Kidney (tissue), 14 donors: Measurements from ENCODE around the gene SEPTIN12. TPM values are rescaled to one million over a fixed set of nuclear protein-coding genes. Genes with fewer than 3 reads are reported as not detected.
A peak's percentile ranks its signal among the peaks of the same experiment; 100 is the strongest.

Experiments used
- DNase-seq, 5 donors: peaks; one replicate each; pipeline ENCODE4 v3.0.0-alpha.2; 2013 to 2020
- FAIRE-seq: peaks from 2 replicates; lab custom pipeline; 2012; peaks lifted over from hg19 to GRCh38; lab: Jason Lieb, UNC
- H3K27ac ChIP-seq, 2 donors: one replicate each; pipeline ENCODE4 v1.7.0; 2013; ENCODE audit warnings: low read depth in 2 of 2, low read length in 2 of 2, inconsistent platforms in 1 of 2
- H3K27me3 ChIP-seq: one replicate; pipeline ENCODE4 v1.7.1; 2013; ENCODE audit warnings: low read length, inconsistent platforms; ENCODE audit not compliant: control insufficient read depth, insufficient read depth
- H3K36me3 ChIP-seq, 3 donors: one replicate each; pipeline versions ENCODE4 v1.7.0 to v1.7.1; 2013; ENCODE audit warnings: low read length in 3 of 3, control low read depth in 1 of 3, inconsistent platforms in 1 of 3; ENCODE audit not compliant: insufficient read depth in 3 of 3, control insufficient read depth in 2 of 3
- H3K4me1 ChIP-seq, 3 donors: one replicate each; pipeline versions ENCODE4 v1.7.0 to v1.7.1; 2013; ENCODE audit warnings: low read length in 3 of 3, inconsistent platforms in 1 of 3, low read depth in 1 of 3; ENCODE audit not compliant: control insufficient read depth in 2 of 3, insufficient read depth in 2 of 3
- H3K4me3 ChIP-seq, 3 donors: one replicate each; pipeline versions ENCODE4 v1.7.0 to v1.8.1; 2013; ENCODE audit warnings: low read length in 3 of 3, control low read depth in 1 of 3, inconsistent platforms in 1 of 3
- H3K9ac ChIP-seq, 3 donors: one replicate each; pipeline versions ENCODE4 v1.7.0 to v1.7.1; 2013; ENCODE audit warnings: low read length in 3 of 3, control low read depth in 1 of 3, inconsistent platforms in 1 of 3
- H3K9me3 ChIP-seq, 3 donors: one replicate each; pipeline versions ENCODE4 v1.7.0 to v1.7.1; 2013; ENCODE audit warnings: low read length in 3 of 3, control low read depth in 1 of 3, inconsistent platforms in 1 of 3; ENCODE audit not compliant: control insufficient read depth in 2 of 3, insufficient read depth in 1 of 3
- intact Hi-C: fragments of 100-400 bp; cut with DNase I; formaldehyde crosslinking; loops from one replicate; pipeline ENCODE4 v1.11.1; 2022
- polyA plus RNA-seq: library from polyadenylated mRNA; stranded (reverse); fragments of 350-450 nt; fragmentation: Illumina TruSeq; extraction: RNeasy Lipid Tissue Mini Kit (QIAGEN cat#74804); gene quantifications from one replicate; pipeline ENCODE4 v1.2.3, GENCODE V29; 2014; ENCODE audit warnings: low read depth, low replicate concordance; ENCODE audit not compliant: insufficient read depth
- total RNA-seq: library from RNA; stranded (reverse); fragmentation: NEBNext Ultra II Directional; extraction: Animal tissue kit (Norgen Biotek cat#: 25700); gene quantifications from one replicate; pipeline ENCODE4 v1.2.1, GENCODE V29; 2021
- TF ChIP-seq, protein P1 (sequence below): IDR thresholded peaks from 3 replicates; pipeline ENCODE4 v1.5.1; 2012; ENCODE audit warnings: mild to moderate bottlenecking, moderate library complexity, borderline replicate concordance; ENCODE audit not compliant: insufficient read depth; ENCODE audit errors: extremely low read depth
- donor health status: control.
- donor health status: control.
- donor health status: control.
- donor health status: control.
- donor health status: control.
- donor health status: DM: yes; HTN: yes; CAD: no.
- donor health status: Normal renal cell carcinoma (clear cell type).

The SEPTIN12 gene
- total and polyA plus RNA-seq, 2 donors from 2014 or later = not detected

- peak overlapping the region; percentile 78 to 82 for H3K27ac ChIP-seq
- H3K4me3 ChIP-seq = peak overlapping the region; percentile 83 to 97 (median 91)
- TF ChIP-seq, protein P1, sequence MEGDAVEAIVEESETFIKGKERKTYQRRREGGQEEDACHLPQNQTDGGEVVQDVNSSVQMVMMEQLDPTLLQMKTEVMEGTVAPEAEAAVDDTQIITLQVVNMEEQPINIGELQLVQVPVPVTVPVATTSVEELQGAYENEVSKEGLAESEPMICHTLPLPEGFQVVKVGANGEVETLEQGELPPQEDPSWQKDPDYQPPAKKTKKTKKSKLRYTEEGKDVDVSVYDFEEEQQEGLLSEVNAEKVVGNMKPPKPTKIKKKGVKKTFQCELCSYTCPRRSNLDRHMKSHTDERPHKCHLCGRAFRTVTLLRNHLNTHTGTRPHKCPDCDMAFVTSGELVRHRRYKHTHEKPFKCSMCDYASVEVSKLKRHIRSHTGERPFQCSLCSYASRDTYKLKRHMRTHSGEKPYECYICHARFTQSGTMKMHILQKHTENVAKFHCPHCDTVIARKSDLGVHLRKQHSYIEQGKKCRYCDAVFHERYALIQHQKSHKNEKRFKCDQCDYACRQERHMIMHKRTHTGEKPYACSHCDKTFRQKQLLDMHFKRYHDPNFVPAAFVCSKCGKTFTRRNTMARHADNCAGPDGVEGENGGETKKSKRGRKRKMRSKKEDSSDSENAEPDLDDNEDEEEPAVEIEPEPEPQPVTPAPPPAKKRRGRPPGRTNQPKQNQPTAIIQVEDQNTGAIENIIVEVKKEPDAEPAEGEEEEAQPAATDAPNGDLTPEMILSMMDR = no peak
- H3K4me1 ChIP-seq = peaks cover 0 to 7% (median 6%) of the 10 kb centered on the region in 3 donors
- peak overlapping the region; percentile 59 to 65 (median 59) for H3K9ac ChIP-seq
- FAIRE-seq = no peak
- DNase-seq = peak; percentile 93 to 96 (median 94)
- H3K36me3 ChIP-seq = no peaks in the 10 kb centered on the region
- no peaks in the 10 kb centered on the region for H3K27me3 ChIP-seq
- no peaks in the 10 kb centered on the region for H3K9me3 ChIP-seq
- intact Hi-C loops = no loop called here
Observed at GRCh38 chr16:4734730-4735535, 53.2 kb downstream of the SEPTIN12 start.

- DNase-seq = peak; percentile 96 to 98 (median 97)
- H3K4me1 ChIP-seq = peaks cover 0 to 7% (median 6%) of the 10 kb centered on the region in 3 donors
- H3K9ac ChIP-seq = peak within 1 kb of the TSS; percentile 59 to 69 (median 59)
- H3K27me3 ChIP-seq = no peaks in the 10 kb centered on the region
- peak within 1 kb of the TSS; percentile 83 to 97 (median 91) for H3K4me3 ChIP-seq
- TF ChIP-seq, protein P1 = no peak
- intact Hi-C loops = no loop called here
- no peaks in the 10 kb centered on the region for H3K9me3 ChIP-seq
- H3K27ac ChIP-seq = peak within 1 kb of the TSS; percentile 78 to 82
- FAIRE-seq = peak; percentile 73
- H3K36me3 ChIP-seq = no peaks in the 10 kb centered on the region
Observed at GRCh38 chr16:4734063-4734729, 53.9 kb downstream of the SEPTIN12 start, which contains the start of the genes ANKS3 and DNAAF8. Gene ANKS3 (minus strand): TSS chr16:4734271. CDS start chr16:4730149, 4,122 bp downstream. Gene DNAAF8 (plus strand): TSS chr16:4734537. CDS start chr16:4736515, 1,978 bp downstream.

- Histone ChIP-seq H3K27ac (peak overlapping the region; percentile 78 to 82), H3K27me3 (no peaks in the 10 kb centered on the region), H3K9me3 (no peaks in the 10 kb centered on the region), H3K9ac (peak overlapping the region; percentile 42 to 69 (median 58)), H3K4me3 (peak overlapping the region; percentile 62 to 97 (median 91)), H3K36me3 (peaks cover 0 to 3% (median 3%) of the 10 kb centered on the region in 3 donors), H3K4me1 (peaks cover 0 to 7% (median 6%) of the 10 kb centered on the region in 3 donors)
- TF ChIP-seq, protein P1 = no peak
- intact Hi-C loops = no loop called here
- DNase-seq (no peak), FAIRE-seq (no peak)
Observed at GRCh38 chr16:4733747-4734062, 54.4 kb downstream of the SEPTIN12 start.
